Activated T-cell treated with anti-CD3 and anti-CD28 coated beads for 1 hour (primary cell): ENCODE data around the gene ADAT2.
"Not testable (repeated sequence)": the region's sequence is repeated elsewhere in the genome, so short reads cannot be mapped to it uniquely, and the experiment has no call there.

Source experiments
- DNase-seq: peaks from one replicate; pipeline ENCODE4 v3.0.0-alpha.2; 2020; ENCODE audit warnings: low read depth

ADAT2 gene

GRCh38 chr6:143450453-143451371, at the start of gene ADAT2, which contains the start of gene PEX3:
Gene ADAT2, minus strand, starts transcription at chr6:143450695. Its CDS starts 37 bp downstream, at chr6:143450658.
Gene PEX3, plus strand, starts transcription at chr6:143450805. Its CDS starts 238 bp downstream, at chr6:143451043.
- peak; percentile 83 for DNase-seq

DNA sequence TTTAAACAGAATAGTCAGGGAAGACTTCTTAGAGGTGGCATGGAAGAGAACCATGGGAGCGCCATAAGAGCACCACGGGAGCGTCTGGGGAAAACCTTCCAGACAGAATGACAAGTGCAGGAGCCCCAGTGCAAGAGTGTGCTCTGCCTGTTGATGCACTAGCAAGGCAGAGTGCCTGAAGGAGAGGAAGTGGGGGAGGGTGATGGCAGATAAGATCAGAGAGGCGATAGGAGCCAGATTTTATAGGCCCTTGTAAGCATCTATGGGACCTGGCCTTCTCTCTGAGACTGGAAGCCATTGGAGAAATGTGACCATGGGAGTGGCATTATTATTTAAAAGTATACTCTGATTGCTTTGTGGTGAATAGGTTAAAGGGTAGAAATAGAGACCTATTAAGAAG, 47.9 kb upstream of the ADAT2 start:
- no peak for DNase-seq

- no peak for DNase-seq
These were observed 46.5 kb upstream of the ADAT2 start for GRCh38 chr6:143496974-143497373.

- DNase-seq, result no peak
These were observed 40.3 kb upstream of the ADAT2 start for GRCh38 chr6:143490775-143491174.

DNA sequence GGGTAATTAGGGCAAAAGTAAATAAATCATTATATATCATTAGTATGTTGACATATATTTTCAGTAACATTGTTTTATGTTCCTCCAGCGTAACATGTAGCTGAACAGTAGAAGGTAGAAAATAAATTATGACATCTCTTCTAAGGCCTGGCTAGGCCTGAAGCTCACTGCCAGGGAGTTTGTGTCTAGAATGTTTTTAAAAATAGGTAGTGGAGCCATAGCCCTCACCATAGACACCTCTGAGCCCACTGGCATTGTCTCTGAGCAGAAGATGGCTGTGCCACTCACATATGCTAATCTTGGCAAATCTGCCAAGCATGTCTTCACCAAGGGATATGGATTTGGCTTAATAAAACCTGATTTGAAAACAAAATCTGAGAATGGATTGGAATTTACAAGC, 39.7 kb upstream of the ADAT2 start:
- DNase-seq, result no peak

DNA sequence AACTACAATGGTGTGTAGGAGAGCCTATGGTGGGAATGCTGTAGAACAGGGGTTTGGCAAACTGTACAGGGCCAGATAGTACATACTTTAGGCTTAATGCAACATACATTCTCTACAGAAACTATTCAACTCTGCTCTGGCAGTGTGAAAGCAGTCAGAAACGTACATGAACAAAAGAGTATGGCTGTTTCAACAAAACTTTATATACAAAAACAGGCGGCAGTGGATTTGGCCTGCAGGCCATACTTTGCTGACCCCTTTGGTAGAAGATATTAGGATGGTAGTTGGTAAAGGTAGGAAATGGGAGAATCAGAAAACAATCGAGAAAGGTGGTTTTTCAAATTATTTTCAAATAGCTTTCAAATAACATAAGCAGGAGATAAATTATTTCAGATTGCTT, 36.3 kb upstream of the ADAT2 start:
- no peak for DNase-seq

DNA sequence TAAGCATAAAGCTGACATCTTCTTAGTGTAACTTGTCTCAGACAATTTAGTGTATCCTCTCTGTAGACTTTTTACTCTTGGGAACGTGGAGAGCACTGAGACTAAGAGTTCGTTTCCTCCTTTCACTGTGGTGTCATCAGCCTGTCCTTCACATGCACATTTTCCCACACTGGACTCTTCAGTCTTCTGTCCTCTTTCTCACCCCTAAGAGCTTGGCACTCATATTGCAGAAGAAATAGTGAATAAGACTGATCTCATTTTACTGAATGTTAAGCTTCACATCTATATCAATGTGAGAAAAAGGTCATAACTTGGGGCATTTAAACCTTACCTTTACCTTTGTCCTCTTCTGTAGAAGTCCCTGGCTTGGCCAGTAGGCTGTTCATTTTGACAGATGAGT, 35.5 kb upstream of the ADAT2 start:
- DNase-seq, result no peak

DNA sequence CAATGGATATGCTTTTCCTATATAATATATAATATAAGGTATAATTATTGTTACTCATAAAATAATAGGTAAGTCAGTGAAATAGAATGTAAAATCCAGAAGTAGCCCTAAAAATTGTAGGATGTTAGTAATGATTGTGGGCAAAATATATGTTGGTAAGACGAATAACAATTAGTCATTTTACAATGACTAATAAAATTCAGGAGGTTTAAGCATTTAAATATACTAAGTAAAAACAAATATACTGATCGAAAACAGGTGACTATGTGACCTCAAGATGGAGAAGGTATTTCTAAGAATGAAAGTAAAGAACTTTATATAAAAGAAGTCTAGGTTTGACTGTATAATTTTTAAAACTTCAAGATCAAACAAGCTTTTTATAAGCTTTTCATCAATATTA, 32.1 kb upstream of the ADAT2 start:
- DNase-seq, result no peak

- no peak for DNase-seq
These were observed 28.1 kb upstream of the ADAT2 start for GRCh38 chr6:143478479-143479062.

- DNase-seq, result no peak
These were observed 26.1 kb upstream of the ADAT2 start for GRCh38 chr6:143476545-143476944.

- no peak for DNase-seq
These were observed 21.3 kb upstream of the ADAT2 start for GRCh38 chr6:143471822-143472221.

- DNase-seq, result not testable (repeated sequence)
These were observed 18.3 kb upstream of the ADAT2 start for GRCh38 chr6:143468823-143469222.

DNA sequence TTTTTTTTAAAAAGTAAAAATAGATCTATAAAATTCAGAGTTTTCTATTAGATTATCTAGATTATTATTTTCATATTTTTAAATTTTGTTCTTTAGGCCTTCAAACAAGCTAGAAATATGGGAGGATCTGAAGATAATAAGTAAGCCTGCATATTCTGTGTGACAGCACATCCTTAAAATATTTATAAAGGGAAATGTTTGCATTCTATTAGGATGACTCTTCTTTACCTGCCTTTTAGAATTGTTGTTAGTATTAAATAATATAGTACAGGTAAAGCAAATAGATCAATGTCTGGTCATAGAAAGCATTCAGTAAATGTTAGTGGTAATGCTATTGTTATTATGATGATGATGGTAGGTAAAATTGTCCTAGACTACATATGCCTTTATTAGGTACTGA, 17.5 kb upstream of the ADAT2 start:
- DNase-seq, result no peak

GRCh38 chr6:143465546-143465945, 15.1 kb upstream of the ADAT2 start:
- no peak for DNase-seq

DNA sequence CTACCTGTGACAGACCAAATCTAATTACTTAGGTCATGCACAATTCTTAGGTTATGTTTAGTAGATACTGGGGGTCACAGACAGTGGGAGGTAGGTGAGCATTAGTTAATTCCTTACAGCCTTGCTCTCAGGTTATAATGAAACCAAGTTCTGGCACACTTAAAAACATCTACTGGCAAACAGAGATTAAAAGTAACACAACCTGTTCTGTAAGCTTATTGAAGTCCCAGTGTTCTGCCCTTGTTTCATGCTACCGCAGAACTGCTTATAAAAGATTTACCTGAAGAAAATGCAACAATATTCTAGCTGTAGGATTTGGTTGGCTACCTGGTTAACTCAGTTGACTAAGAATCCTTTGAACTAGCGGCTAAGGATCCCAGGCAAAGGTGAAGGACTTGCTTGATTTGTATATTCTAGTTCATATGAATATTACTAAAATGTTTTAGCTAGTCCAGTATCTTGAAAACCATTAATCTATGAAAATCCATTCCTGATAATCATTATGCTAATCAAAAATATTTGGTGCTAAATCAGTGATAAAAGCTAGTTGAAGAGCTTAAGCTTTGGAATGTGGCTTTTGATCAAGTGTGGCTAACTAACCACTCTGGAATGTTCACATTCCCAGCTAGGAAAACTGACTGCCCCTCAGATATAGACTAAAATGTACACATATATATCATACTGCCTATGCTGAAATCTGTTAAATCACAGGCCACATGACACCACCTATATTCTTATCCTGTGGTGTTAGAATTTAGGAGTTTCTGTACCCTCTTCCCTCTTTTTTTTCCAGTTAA, 7.3 kb upstream of the ADAT2 start:
- no peak for DNase-seq

GRCh38 chr6:143451531-143451930, 1.0 kb upstream of the ADAT2 start:
- DNase-seq, result no peak

DNA sequence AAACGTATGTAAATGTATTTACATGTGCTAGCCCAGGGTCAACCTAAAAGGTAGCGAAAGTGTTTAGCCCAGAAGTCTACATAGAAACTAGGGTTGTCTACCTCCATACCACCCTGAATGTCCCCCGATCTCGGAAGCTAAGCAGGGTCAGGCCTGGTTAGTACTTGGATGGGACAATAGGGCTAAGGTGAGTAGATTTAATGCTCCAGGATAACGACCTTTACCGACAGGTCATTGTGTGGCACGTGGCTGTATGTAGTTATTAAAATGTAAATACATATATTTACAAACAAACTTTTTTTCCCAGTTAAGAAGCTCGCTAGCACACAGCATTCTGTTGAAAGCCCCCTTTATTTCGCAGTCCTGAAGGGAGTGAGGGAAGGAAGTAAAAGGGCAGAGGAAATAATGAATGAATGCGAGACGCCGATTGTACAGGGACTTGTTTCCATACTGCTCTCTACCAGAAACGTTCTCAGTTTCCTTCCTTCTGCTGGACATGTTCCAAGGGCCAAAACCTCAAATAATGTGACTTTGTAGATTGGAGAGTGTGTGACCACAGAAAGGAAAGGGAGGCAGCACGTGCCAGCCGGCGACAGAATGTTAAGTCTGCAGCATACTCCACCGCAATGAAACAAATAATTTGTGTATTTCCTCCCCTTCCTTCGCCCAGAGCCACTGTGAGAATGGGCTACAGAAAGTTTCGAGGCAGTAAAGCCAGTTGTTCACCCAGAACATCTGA, 612 bp downstream of the ADAT2 start:
- peak; percentile 25 for DNase-seq

GRCh38 chr6:143449082-143449713, 1.3 kb downstream of the ADAT2 start:
- no peak for DNase-seq

GRCh38 chr6:143447865-143448264, 2.6 kb downstream of the ADAT2 start:
- DNase-seq, result not testable (repeated sequence)

DNA sequence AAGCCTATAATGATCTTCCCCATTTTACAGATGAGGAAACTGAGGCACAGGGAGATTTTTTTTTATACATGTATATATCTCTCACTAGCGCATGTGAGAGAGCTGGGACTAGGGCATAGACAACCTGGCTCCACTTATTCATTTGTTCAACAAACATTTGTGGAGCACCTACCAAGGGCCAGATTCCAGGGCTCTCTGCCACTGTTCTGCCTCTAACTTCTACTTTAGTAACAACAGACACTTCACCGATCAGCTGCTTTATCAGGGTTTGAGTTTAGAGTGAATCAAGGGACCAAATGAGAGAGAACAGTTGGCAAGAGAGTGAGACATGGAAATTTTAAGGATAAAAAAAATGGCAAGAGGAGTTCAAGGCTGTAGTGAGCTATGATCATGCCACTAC, 7.4 kb downstream of the ADAT2 start:
- DNase-seq, result no peak
